Activated T-helper 17 cell treated with anti-CD3 and anti-CD28 coated beads, Interleukin-2, amount 50 U/mL, for 72 hours (primary cell): ENCODE measurements around the gene ADD2. TPM values are rescaled to one million over a fixed set of nuclear protein-coding genes. Genes with fewer than 3 reads are reported as not detected.
A peak's percentile ranks its signal among the peaks of the same experiment; 100 is the strongest.
"Not testable (repeated sequence)": the region's sequence is repeated elsewhere in the genome, so short reads cannot be mapped to it uniquely, and the experiment has no call there.

Source experiments
- ATAC-seq: fragments of 150-1000 bp; cut with Tn5 transposase; replicated peaks from 2 replicates; pipeline ENCODE4 v1.10.0; 2021; ENCODE audit warnings: mild to moderate bottlenecking, moderate library complexity
- H3K27ac Mint-ChIP-seq: one replicate; pipeline ENCODE4 v1.8.0; 2022; ENCODE audit warnings: mixed read lengths
- H3K27me3 Mint-ChIP-seq: one replicate; pipeline ENCODE4 v1.8.0; 2022; ENCODE audit warnings: mixed read lengths
- H3K36me3 Mint-ChIP-seq: one replicate; pipeline ENCODE4 v1.8.0; 2022; ENCODE audit warnings: low read depth, mild to moderate bottlenecking, mixed read lengths
- H3K4me1 Mint-ChIP-seq: one replicate; pipeline ENCODE4 v1.8.0; 2022; ENCODE audit warnings: mixed read lengths
- H3K4me3 Mint-ChIP-seq: one replicate; pipeline ENCODE4 v1.8.0; 2022; ENCODE audit warnings: mild to moderate bottlenecking, mixed read lengths
- H3K9me3 Mint-ChIP-seq: one replicate; pipeline ENCODE4 v1.8.0; 2022; ENCODE audit warnings: mixed read lengths
- total RNA-seq, 2 donors: library from RNA; stranded (reverse); gene quantifications; one replicate each; pipeline ENCODE4 v1.2.3, GENCODE V29; 2022

The ADD2 gene
- total RNA-seq, 2 donors from 2014 or later = 2.0 to 7.4 TPM

- Mint-ChIP-seq H3K36me3 (no peaks in the 10 kb centered on the region), H3K27me3 (peaks cover 22% of the 10 kb centered on the region)
- ATAC-seq = peak; percentile 44
These were observed 111.5 kb downstream of the ADD2 start for GRCh38 chr2:70656421-70657010.

GRCh38 chr2:70655786-70656185 is 112.2 kb downstream of the ADD2 start:
- H3K4me1 Mint-ChIP-seq = peaks cover 6% of the 10 kb centered on the region
- H3K27me3 Mint-ChIP-seq = peaks cover 21% of the 10 kb centered on the region
- H3K4me3 Mint-ChIP-seq = peak overlapping the region; percentile 15
- ATAC-seq = no peak
- no peaks in the 10 kb centered on the region for H3K36me3 Mint-ChIP-seq
- H3K27ac Mint-ChIP-seq = no peak overlapping the region
- H3K9me3 Mint-ChIP-seq = no peaks in the 10 kb centered on the region

More at GRCh38 chr2:70656421-70657010, 111.5 kb downstream of the ADD2 start:
- peak overlapping the region; percentile 15 for H3K4me3 Mint-ChIP-seq
- no peak overlapping the region for H3K27ac Mint-ChIP-seq
- no peaks in the 10 kb centered on the region for H3K9me3 Mint-ChIP-seq
- H3K4me1 Mint-ChIP-seq = peaks cover 6% of the 10 kb centered on the region

GRCh38 chr2:70655211-70655610 is 112.8 kb downstream of the ADD2 start:
- ATAC-seq = peak; percentile 56
- not testable (repeated sequence) for H3K4me1 Mint-ChIP-seq, H3K4me3 Mint-ChIP-seq, H3K9me3 Mint-ChIP-seq, H3K27ac Mint-ChIP-seq, H3K36me3 Mint-ChIP-seq
- H3K27me3 Mint-ChIP-seq = peaks cover 17% of the 10 kb centered on the region

- H3K27me3 Mint-ChIP-seq = peaks cover 17% of the 10 kb centered on the region
- peaks cover 6% of the 10 kb centered on the region for H3K4me1 Mint-ChIP-seq
- ATAC-seq = no peak
- no peaks in the 10 kb centered on the region for H3K9me3 Mint-ChIP-seq
- no peaks in the 10 kb centered on the region for H3K36me3 Mint-ChIP-seq
- H3K4me3 Mint-ChIP-seq = no peak overlapping the region
- no peak overlapping the region for H3K27ac Mint-ChIP-seq
These were observed 116.3 kb downstream of the ADD2 start for GRCh38 chr2:70651727-70652126.

GRCh38 chr2:70651014-70651413 is 117.0 kb downstream of the ADD2 start:
- Mint-ChIP-seq H3K4me1 (peaks cover under 1% of the 10 kb centered on the region), H3K27ac (no peak overlapping the region), H3K36me3 (no peaks in the 10 kb centered on the region), H3K9me3 (no peaks in the 10 kb centered on the region), H3K4me3 (no peak overlapping the region), H3K27me3 (peaks cover 12% of the 10 kb centered on the region)
- no peak for ATAC-seq

- H3K36me3 Mint-ChIP-seq = no peaks in the 10 kb centered on the region
- peaks cover 4% of the 10 kb centered on the region for H3K27me3 Mint-ChIP-seq
- H3K27ac Mint-ChIP-seq = no peak overlapping the region
- H3K4me1 Mint-ChIP-seq = no peaks in the 10 kb centered on the region
- H3K9me3 Mint-ChIP-seq = no peaks in the 10 kb centered on the region
- no peak for ATAC-seq
- no peak overlapping the region for H3K4me3 Mint-ChIP-seq
These were observed 119.0 kb downstream of the ADD2 start for GRCh38 chr2:70648961-70649360.

GRCh38 chr2:70647873-70648481 is 120.0 kb downstream of the ADD2 start:
- Mint-ChIP-seq H3K27me3 (no peaks in the 10 kb centered on the region), H3K27ac (no peak overlapping the region), H3K4me3 (no peak overlapping the region), H3K4me1 (no peaks in the 10 kb centered on the region), H3K36me3 (no peaks in the 10 kb centered on the region), H3K9me3 (no peaks in the 10 kb centered on the region)
- ATAC-seq = peak; percentile 71

- Mint-ChIP-seq H3K27me3 (no peaks in the 10 kb centered on the region), H3K36me3 (no peaks in the 10 kb centered on the region), H3K27ac (no peak overlapping the region), H3K9me3 (no peaks in the 10 kb centered on the region), H3K4me3 (no peak overlapping the region), H3K4me1 (peaks cover under 1% of the 10 kb centered on the region)
- ATAC-seq = no peak
These were observed 121.6 kb downstream of the ADD2 start for GRCh38 chr2:70646420-70646818.

GRCh38 chr2:70645733-70646419 is 122.1 kb downstream of the ADD2 start:
- H3K4me1 Mint-ChIP-seq = peaks cover 5% of the 10 kb centered on the region

GRCh38 chr2:70643715-70644114 is 124.3 kb downstream of the ADD2 start:
- Mint-ChIP-seq H3K27me3 (no peaks in the 10 kb centered on the region), H3K36me3 (no peaks in the 10 kb centered on the region), H3K27ac (no peak overlapping the region), H3K4me3 (no peak overlapping the region), H3K4me1 (peaks cover 15% of the 10 kb centered on the region), H3K9me3 (no peaks in the 10 kb centered on the region)
- no peak for ATAC-seq

More at GRCh38 chr2:70645733-70646419, 122.1 kb downstream of the ADD2 start:
- no peaks in the 10 kb centered on the region for H3K9me3 Mint-ChIP-seq
- H3K27me3 Mint-ChIP-seq = no peaks in the 10 kb centered on the region
- H3K4me3 Mint-ChIP-seq = no peak overlapping the region
- no peak overlapping the region for H3K27ac Mint-ChIP-seq
- no peaks in the 10 kb centered on the region for H3K36me3 Mint-ChIP-seq
- no peak for ATAC-seq

GRCh38 chr2:70641263-70641784 is 126.7 kb downstream of the ADD2 start:
- ATAC-seq = peak; percentile 87
- Mint-ChIP-seq H3K27ac (peak overlapping the region; percentile 12), H3K27me3 (no peaks in the 10 kb centered on the region), H3K4me3 (peak overlapping the region; percentile 18), H3K4me1 (peaks cover 20% of the 10 kb centered on the region), H3K36me3 (no peaks in the 10 kb centered on the region), H3K9me3 (no peaks in the 10 kb centered on the region)

- Mint-ChIP-seq H3K9me3 (no peaks in the 10 kb centered on the region), H3K27ac (no peak overlapping the region), H3K36me3 (no peaks in the 10 kb centered on the region), H3K4me1 (peaks cover 20% of the 10 kb centered on the region), H3K4me3 (peak overlapping the region; percentile 9), H3K27me3 (no peaks in the 10 kb centered on the region)
- ATAC-seq = no peak
These were observed 128.1 kb downstream of the ADD2 start for GRCh38 chr2:70639841-70640436.

GRCh38 chr2:70638561-70638960 is 129.4 kb downstream of the ADD2 start:
- Mint-ChIP-seq H3K9me3 (no peaks in the 10 kb centered on the region), H3K4me3 (peak overlapping the region; percentile 15), H3K27ac (peak overlapping the region; percentile 42), H3K36me3 (no peaks in the 10 kb centered on the region), H3K27me3 (no peaks in the 10 kb centered on the region), H3K4me1 (peaks cover 20% of the 10 kb centered on the region)
- ATAC-seq = no peak

GRCh38 chr2:70633508-70633907 is 134.5 kb downstream of the ADD2 start:
- no peaks in the 10 kb centered on the region for H3K36me3 Mint-ChIP-seq
- peaks cover 3% of the 10 kb centered on the region for H3K4me1 Mint-ChIP-seq
- H3K9me3 Mint-ChIP-seq = no peaks in the 10 kb centered on the region
- no peak overlapping the region for H3K4me3 Mint-ChIP-seq
- no peak for ATAC-seq
- no peaks in the 10 kb centered on the region for H3K27me3 Mint-ChIP-seq
- no peak overlapping the region for H3K27ac Mint-ChIP-seq
